Measurements from ENCODE around the gene QRICH2.
A peak's percentile ranks its signal among the peaks of the same experiment; 100 is the strongest.

The QRICH2 gene

DNA sequence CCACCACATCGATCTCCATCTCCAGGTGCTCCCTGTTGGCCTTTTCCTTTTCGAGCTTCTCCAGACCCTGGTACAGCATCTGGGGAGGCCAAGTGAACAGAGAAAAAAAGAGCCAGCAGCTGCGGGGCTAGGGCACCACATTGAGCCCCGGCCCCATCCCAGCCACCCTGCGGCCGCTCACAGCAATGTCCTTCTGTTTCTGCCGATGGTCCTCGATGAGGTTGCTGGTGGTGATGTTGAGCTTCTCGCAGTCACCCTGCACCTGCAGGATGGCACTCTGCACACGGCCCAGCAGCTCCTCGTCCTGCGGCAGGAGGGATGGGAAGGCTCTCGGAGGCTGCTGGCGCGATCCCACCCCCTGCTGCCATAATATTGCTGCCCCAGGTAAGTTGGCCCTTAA is 27.4 kb downstream of the QRICH2 start:
- no peak for TF ChIP-seq CTCF (conservative IDR thresholded peaks at IDR 0.05)
- H3K27ac ChIP-seq: peak overlapping the region; percentile 83; the same call in 1 of the 2 replicates

- peak overlapping the region; percentile 83; the same call in 1 of the 2 replicates for H3K27ac ChIP-seq
- TF ChIP-seq CTCF (conservative IDR thresholded peaks at IDR 0.05): peak; percentile 64; the same call in 1 of the 2 replicates
Observed at GRCh38 chr17:76279742-76280287, 28.3 kb downstream of the QRICH2 start.

- peak overlapping the region; percentile 83; the same call in 1 of the 2 replicates for H3K27ac ChIP-seq
- peak; percentile 98 for TF ChIP-seq CTCF (conservative IDR thresholded peaks at IDR 0.05)
Observed at GRCh38 chr17:76278952-76279741, 28.9 kb downstream of the QRICH2 start.

DNA sequence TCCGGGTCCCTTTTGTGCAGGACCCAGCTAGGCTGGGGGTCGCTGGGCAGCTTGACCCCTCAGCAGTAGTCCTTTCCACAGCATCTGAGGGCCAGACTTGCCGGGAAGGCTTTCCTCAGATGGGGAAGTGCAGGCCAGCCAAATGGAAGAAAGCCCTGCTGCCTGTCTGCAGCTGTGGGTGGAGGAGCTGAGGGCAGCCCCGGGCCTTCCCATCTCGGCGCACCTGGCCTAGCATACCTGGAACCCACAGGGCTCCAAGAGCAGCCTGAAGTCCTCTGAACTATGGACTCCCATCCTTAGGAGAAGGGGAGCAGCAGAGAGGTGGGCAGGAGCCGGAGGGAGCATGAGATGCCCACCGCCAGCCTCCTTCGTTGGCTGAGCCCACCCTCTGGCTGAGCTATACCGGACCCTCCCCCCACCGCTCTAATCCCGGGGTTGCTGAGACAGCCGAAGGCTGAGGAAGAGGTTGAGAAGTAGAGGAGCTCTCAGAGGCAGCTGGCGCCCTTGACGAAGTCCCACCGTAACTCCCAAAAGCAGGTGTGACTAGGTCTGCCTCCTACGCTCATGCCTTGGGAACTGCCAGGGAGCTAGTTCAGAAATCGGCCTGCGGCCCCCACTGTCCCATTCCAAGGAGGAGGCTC is 29.7 kb downstream of the QRICH2 start:
- peak overlapping the region; percentile 83; the same call in 1 of the 2 replicates for H3K27ac ChIP-seq

GRCh38 chr17:76277300-76278267 is 30.5 kb downstream of the QRICH2 start:
- H3K27ac ChIP-seq: peak overlapping the region; percentile 83; the same call in 1 of the 2 replicates
- no peak for TF ChIP-seq CTCF (conservative IDR thresholded peaks at IDR 0.05)

More for the DNA sequence above, 29.7 kb downstream of the QRICH2 start:
- no peak for TF ChIP-seq CTCF (conservative IDR thresholded peaks at IDR 0.05)

DNA sequence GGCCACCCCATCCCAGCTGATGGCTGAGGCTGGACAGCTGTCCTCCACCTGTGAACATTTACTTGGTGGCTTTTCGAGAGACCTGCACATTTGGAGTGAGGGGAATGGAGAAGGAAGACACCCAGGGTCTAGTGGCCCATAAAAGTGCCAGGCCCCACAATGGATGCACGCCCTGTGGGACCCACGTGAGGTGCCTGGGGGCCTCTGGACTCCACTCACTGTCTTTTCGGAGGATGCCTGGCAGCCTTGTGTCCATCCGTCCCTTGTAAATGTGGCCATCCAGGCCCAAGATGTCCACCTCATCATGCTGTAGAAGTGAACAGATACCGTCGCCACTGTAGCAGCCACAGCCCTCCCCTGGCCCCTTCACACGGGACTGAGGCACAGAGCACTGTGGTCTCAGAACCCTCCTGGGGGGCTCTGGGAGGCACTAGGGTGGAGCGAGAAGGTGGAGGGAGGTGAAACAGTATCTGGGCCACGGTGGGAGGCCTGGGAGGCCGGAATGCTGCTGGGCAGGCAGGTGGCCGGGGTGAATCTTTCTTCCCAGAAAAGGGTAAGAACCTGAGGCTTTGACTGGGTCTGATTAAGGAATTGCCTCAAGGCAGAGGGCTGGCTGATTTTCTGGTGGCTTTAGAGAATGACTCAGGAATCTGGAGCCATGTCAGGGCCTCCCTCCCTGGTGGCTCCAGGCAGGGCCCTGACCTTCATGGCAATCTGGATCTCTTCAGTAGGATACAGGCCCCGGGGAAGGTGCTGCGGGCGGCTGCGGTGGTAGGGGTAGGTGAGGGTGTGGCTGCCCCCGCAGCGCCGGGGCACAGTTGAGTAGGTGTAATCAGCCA is 31.4 kb downstream of the QRICH2 start:
- H3K27ac ChIP-seq: no peak overlapping the region
- TF ChIP-seq CTCF (conservative IDR thresholded peaks at IDR 0.05): no peak

Data from VCaP (cell line).